Iris pigment epithelial cell (primary cell): ENCODE data around the gene SLC51A.
"Not testable (repeated sequence)": the region's sequence is repeated elsewhere in the genome, so short reads cannot be mapped to it uniquely, and the experiment has no call there.

Experiments
- DNase-seq: peaks from one replicate; pipeline ENCODE4 v3.0.0-alpha.2; 2011; ENCODE audit warnings: low read depth

Gene SLC51A

GRCh38 chr3:196216089-196216564, at the start of gene SLC51A:
Gene SLC51A (plus strand): TSS chr3:196216534. CDS start chr3:196216713, 179 bp downstream.
- DNase-seq: no peak

DNA sequence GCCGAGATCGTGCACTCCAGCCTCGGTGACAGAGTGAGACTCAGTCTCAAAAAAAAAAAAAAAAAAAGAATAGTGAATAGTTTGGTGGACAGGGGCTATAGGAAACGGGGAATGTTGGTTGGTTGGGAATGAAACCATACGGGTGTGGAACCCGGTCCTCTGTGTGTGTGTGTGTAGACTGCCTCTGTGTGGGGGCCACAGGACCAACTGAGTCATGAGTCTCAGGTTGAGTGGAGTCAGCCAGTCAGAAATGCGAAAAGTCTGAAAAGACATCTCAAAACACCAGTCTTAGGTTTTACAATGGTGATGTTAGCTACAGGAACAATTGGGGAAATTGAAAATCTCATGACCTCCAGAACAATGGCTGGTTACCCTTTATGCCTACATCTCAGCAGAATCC, 49.6 kb upstream of the SLC51A start:
- DNase-seq: no peak

DNA sequence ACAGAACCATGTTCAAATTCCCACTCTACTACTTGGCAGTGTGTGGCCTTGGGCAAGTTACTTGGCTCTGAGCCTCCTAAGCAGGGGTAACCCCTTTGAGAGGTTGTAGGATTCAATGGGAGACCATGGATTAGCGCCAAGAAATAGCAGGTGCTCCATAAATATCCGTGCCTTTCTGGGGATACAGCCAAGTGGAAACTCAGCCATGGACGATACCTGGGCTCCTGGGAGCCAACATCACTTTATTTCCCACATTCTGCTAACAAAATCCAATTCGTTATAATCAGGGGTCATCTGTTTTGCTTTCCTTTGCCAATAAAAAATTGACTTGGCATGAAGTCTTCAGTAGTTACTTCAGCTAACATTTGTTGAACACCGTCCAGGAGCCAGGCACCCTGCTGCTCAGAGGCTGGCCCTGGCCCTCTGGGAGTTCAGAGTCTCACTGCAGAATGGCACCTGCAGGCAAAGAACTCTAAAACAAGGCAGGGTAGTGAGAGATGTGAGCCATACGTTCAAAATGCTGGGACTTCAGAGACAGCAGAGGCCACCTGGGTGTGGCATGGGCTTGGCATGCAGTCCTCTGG, 47.4 kb upstream of the SLC51A start:
- DNase-seq: no peak

DNA sequence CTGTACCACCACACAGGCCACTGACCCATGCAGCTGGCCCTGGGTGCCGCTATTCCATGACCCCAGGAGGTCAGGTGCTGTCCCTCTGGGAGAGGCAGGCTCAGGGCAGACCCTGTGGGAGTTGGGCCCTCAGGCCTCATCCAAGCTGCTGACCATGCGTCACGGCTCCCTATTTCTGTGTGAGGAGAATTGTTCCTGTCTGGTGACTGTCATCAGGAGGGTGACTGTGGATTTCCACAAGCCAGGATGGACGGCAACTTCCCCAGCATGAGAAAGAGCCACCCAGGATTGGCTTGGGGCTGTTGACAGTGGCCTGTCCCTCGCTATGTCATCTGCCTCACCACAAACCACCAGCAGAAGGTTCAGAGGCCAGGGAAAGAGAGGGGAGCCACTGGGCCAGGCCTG, 46.5 kb upstream of the SLC51A start:
- no peak for DNase-seq

GRCh38 chr3:196170296-196170695, 46.0 kb upstream of the SLC51A start:
- not testable (repeated sequence) for DNase-seq

- DNase-seq: no peak
Observed at GRCh38 chr3:196174652-196175051, 41.7 kb upstream of the SLC51A start.

DNA sequence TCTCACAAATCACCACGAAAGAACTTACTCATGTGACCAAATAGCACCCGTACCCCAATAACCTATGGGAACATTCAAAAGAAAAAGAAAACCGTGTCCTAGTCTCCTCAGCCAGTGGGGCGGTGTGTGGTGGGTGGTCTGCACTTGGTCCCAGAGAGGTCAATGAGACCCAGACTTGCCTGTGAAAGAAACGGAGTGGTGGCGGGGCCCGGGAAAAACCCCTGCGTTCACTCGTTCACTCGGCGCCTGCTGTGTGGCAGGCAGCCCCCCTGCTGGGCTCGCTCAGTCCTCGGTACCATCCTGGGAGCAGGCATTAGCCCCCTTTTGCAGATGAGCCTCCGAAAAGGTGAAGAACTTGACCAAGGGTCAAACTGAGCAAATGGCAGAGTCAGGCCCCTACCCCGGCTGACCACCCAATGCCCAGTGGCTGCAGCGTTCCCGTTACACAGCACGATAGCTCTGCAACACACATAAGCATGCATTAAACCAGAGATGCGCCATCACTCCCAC, 41.2 kb upstream of the SLC51A start:
- no peak for DNase-seq

- no peak for DNase-seq
Observed at GRCh38 chr3:196175722-196176121, 40.6 kb upstream of the SLC51A start.

GRCh38 chr3:196177567-196177966, 38.8 kb upstream of the SLC51A start:
- no peak for DNase-seq

DNA sequence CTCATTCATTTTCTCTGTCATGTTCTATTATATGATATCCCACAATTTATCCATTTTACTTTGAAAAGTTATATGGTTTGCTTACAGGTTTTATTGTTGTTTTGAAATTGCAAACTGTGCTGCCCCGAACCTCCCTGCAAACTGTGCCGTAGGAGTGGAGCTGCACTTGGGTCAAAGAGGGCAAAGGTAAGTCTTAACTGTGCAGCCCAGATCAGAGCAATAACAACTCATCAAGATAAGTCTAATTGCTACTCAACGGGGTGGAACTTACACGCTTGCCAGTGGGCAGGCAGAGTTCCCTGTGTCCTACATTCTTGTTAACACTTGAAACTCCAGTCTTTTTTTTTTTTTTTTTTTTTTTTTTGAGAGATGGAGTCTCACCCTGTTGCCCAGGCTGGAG, 38.4 kb upstream of the SLC51A start:
- DNase-seq: no peak

DNA sequence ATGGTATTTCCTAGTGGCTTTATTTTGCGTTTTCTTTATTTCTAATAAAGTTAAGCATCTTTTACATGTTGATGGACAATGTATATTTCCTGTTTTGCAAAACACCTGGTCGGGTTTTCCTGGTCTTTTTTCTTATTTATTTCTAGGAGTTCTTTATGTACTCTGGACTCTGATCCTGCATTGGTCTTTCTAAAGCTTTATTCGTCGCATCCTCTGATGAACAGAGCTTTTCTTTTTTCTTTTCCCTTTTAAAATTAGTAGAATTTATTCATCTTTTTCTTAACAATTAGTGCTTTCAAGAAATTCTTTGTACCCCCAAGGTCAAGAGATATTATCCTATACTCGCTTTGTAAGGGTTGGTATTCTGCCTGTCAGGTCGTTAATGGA, 37.3 kb upstream of the SLC51A start:
- no peak for DNase-seq

DNA sequence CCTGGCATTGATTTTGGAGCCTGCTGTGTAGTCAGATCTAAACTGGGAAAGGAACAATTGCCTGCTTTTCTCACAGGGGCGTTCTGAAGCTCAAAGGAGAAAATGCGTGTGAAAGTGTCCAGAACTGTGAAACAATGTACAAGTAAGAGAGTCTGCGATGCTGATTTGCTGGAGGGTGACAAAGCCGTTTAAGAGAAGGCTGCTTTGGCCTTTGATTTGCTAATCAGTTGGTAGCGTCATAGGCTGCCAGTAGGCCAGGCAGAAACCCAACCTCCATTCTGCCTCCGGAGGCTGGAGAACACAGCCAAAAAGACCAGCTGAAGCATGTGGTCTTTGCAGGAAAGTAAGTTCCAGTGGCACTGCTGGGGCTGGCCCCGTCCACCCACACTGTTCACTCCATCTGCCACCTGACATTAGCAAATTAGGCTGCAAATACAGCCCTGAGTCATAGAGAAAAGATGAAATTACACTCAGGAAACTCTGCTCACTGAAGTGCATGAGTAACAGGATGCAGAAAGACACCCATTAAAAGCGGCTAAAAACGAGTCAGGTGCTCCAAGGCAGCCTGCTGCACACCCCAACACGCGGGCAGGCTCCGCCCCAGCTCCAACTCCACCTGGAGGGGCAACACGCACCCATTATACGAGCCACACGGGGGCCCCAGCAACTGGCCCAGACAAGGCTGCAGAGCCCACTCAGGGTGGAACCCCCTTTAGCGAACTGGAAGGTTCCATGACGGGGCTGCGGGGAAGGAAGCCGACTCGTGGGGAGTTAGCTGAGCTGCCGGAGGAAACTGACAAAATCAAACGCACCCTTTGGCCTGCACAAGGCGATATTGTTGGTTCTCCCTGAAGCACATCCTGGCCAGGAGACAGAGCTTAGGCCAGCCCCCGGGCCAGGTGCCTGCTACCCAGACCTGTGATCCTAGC, 36.7 kb upstream of the SLC51A start:
- DNase-seq: peak; percentile 62

DNA sequence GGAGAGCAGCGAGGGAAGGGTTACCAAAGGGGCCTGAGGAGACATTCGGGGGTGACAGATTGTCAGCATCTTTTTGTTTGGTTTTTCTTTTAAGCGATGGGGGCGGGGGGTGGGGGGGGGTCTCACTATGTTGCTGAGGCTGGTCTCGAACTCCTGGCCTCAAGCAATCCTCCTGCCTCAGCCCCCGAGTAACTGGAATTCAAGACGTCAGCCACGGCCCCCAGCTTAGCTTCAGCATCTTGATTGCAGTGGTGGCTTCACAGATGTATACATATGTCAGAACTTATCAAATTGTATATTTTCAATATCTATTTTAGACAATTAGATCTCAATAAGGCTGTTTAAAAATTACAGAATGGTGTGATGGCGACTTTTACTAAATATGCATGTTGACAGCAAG, 36.0 kb upstream of the SLC51A start:
- no peak for DNase-seq

DNA sequence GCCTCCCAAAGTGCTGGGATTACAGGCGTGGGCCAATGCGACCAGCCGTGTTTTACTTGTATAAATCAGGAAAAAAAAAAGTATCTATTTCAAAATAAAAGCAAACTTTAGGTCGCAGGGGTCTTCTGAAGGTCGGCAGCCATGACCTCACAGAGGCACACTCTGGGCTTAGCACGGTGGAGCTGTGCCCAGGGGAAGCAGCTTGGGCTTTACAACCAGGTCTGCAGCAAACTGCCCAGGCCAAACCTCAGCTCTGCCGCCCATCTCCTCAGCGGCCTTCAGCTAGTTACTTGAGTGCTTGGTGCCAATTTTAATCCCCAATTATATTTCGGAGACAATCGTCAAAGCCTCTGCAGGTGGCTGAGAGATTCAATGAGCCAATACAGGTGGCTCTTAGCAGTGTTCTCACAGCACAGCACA, 35.2 kb upstream of the SLC51A start:
- DNase-seq: no peak

DNA sequence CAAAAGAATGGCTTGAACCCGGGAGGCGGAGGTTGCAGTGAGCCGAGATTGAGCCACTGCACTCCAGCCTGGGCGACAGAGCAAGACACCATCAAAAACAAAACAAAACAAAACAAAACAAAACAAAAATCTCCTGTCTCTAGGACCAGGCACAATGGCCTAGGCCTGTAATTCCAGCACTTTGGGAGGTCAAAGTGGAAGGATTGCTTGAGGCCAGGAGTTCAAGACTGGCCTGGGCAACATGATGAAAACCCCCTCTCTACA, 32.2 kb upstream of the SLC51A start:
- not testable (repeated sequence) for DNase-seq

DNA sequence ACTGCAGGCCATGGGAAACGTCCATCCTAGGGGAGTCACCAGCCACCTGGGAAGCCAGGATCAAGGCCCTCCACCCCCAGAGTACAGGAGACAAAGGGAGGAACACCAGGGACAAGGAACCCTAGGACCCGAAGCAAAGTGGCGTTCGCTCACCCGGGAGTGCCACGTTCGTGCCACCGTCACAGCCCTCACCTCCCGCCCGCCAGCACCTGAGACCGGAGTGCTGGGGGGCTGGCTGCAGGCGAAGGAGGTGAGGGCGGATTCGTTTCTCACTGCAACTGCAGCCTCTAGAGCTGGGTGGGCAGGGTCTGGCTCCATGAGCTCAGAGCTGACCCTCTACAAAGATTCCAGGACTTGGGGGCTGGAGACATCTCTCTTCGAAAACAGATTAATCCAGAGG, 31.5 kb upstream of the SLC51A start:
- DNase-seq: no peak

- no peak for DNase-seq
Observed at GRCh38 chr3:196186651-196187573, 29.4 kb upstream of the SLC51A start.

DNA sequence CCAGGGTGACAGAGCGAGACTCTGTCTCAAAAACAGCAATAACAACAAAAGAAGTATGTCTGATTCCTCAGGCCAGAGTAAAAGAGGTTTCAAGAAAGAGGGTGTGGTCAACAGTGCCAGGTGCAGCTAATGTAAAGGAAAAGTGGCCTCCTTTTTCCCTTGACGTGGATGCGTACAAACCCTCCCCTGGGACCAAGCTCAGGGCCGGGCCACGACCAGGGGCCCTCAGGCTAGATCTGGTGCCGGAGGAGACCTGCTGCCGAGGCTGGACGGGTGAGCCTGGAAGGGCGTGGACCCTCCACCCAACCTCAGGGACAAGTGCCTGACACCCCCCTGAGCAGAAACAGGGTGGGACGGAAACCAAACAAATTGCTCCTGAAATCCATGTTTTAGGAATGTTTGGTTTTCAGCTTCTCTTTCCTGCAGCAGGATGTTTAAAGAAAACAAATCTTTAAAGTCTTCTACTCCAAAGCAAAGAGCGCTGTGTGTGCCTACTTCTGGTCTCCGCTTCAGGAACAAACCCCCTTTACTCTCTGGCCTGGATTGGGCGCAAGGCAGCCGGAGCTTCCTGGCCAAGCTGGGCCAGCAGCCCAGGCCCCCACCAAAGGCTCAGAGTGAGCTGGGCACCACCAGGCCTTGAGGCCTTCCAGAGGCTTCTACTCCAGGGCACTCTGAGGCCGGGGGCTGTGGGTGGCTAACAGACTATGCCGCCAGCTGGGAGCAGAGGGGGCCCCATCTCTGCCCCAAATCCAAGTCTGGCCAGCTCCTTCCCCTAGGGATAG, 26.6 kb upstream of the SLC51A start:
- DNase-seq: no peak

DNA sequence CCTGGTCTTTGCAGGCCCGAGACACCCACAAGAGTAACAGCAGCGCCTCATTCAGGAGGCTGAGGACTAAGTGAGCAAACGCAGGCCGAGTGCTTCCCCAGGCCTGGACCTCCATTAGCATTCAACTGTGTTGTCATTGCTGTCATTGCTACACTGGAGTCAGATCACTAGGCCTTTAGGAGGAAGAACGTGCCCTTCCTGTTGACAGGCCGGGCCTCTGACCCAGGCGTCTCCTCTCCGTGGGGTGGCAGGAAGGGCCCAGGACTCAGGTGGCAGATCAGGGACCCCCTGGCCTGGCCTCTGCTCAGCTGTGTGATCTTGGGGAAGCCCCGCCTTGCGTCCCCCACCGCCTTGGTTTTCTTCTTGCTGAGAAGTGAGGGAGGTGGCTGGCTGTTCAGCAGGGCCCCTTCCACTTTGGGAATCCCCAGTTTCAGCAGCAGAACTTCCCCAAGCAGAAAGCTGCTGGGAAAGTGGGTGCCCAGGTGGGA, 24.3 kb upstream of the SLC51A start:
- DNase-seq: no peak

- DNase-seq: no peak
Observed at GRCh38 chr3:196192524-196193051, 23.7 kb upstream of the SLC51A start.

- DNase-seq: no peak
Observed at GRCh38 chr3:196193133-196193735, 23.1 kb upstream of the SLC51A start.
